Activated T-cell treated with anti-CD3 and anti-CD28 coated beads, Interleukin-2, amount 50 U/mL, for 4 hours (primary cell): ENCODE results near the gene L3MBTL3. TPM values are rescaled to one million over a fixed set of nuclear protein-coding genes. Genes with fewer than 3 reads are reported as not detected.

ENCODE experiments used
- ATAC-seq, 2 donors: fragments of 200-7000 bp; cut with Tn5 transposase; one replicate each; pipeline ENCODE4 v1.10.0; 2021
- DNase-seq: peaks from one replicate; pipeline ENCODE4 v3.0.0-alpha.2; 2020
- H3K27me3 Mint-ChIP-seq: one replicate; pipeline ENCODE4 v1.8.0; 2021; ENCODE audit warnings: low read depth, mixed read lengths
- H3K36me3 Mint-ChIP-seq: one replicate; pipeline ENCODE4 v1.8.0; 2022; ENCODE audit warnings: mixed read lengths; ENCODE audit not compliant: insufficient read depth
- H3K4me1 Mint-ChIP-seq: one replicate; pipeline ENCODE4 v1.8.0; 2021; ENCODE audit warnings: low read depth, mixed read lengths
- H3K4me3 Mint-ChIP-seq: one replicate; pipeline ENCODE4 v1.8.0; 2021; ENCODE audit warnings: mild to moderate bottlenecking, moderate library complexity, mixed read lengths
- H3K9me3 Mint-ChIP-seq: one replicate; pipeline ENCODE4 v1.8.0; 2021; ENCODE audit warnings: mixed read lengths
- total RNA-seq, 3 donors: library from RNA; stranded (reverse); gene quantifications; one replicate each; pipeline ENCODE4 v1.2.1, GENCODE V29; 2021

L3MBTL3 gene
- total RNA-seq, 3 donors from 2014 or later: 10.0 to 13.5 (median 11.8) TPM

DNA sequence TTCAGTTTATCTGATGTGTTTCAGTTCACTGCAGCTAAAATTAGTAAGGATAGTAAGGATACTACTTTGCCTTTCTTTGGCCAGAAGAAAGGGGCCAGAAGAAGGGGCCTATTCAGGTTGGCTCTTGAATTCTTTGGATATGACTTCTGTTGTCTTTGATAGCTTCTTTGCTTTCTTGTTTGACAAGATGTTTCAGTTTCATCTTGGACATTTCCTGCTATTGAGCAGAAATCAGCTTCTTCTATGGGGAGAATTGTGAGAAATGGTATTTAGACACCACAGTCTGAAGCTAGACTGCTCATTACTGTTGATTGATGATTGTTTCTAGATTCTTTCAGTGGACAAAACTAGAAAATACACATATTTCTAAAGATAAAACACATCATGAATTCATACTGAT, 23.2 kb downstream of the L3MBTL3 start:
- peaks cover 35% of the 10 kb centered on the region for H3K4me1 Mint-ChIP-seq
- no peaks in the 10 kb centered on the region for H3K27me3 Mint-ChIP-seq
- H3K9me3 Mint-ChIP-seq: no peaks in the 10 kb centered on the region
- H3K4me3 Mint-ChIP-seq: no peak overlapping the region
- H3K36me3 Mint-ChIP-seq: peaks cover 21% of the 10 kb centered on the region
- ATAC-seq: no peak
- DNase-seq: no peak

- no peaks in the 10 kb centered on the region for H3K9me3 Mint-ChIP-seq
- H3K27me3 Mint-ChIP-seq: no peaks in the 10 kb centered on the region
- H3K36me3 Mint-ChIP-seq: peaks cover 21% of the 10 kb centered on the region
- DNase-seq: no peak
- peaks cover 26% of the 10 kb centered on the region for H3K4me1 Mint-ChIP-seq
- no peak for ATAC-seq
- no peak overlapping the region for H3K4me3 Mint-ChIP-seq
These were observed 25.0 kb downstream of the L3MBTL3 start for GRCh38 chr6:130043344-130043743.

DNA sequence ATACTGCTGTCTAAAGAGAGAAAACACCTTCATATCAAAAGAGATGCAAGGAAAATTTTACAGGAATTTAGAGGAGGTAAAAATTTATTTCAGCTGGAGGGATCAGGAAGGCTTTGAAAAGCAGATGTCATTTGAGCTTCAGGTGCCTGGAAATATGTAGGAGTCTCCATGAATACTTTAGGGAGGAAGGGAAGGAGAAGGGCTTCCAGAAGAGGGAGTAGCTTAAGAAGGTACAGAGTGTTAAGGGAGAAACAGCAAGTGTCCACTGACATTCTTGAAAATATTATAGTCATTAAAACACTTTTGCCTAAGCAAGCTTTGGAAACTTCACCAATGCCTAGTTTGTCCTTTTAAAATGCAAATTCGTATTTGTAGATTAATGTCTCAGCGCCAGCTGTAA, 27.2 kb downstream of the L3MBTL3 start:
- H3K27me3 Mint-ChIP-seq: no peaks in the 10 kb centered on the region
- no peak overlapping the region for H3K4me3 Mint-ChIP-seq
- ATAC-seq: no peak
- H3K36me3 Mint-ChIP-seq: peaks cover 32% of the 10 kb centered on the region
- H3K4me1 Mint-ChIP-seq: peaks cover 17% of the 10 kb centered on the region
- DNase-seq: no peak
- H3K9me3 Mint-ChIP-seq: no peaks in the 10 kb centered on the region

DNA sequence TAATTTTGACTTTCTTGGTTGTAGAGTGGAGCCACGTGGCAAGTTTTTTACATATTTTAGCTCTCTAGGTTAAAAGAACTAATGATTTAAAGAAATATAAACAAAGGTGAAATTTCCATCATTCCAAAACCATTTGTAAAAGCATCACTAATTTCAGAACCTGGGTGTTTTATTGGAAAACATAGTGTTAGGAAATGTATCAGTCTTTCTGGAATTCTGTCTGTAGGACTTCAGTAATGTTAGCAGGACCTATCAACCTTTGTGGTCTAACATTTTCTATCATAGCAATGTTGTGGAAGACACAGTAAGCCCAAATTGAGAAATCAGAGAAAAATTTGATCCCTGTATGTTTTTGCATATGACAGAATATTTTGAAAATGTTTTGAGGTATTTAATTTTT, 28.3 kb downstream of the L3MBTL3 start:
- no peak for DNase-seq
- Mint-ChIP-seq H3K27me3 (no peaks in the 10 kb centered on the region), H3K4me3 (no peak overlapping the region), H3K4me1 (peaks cover 8% of the 10 kb centered on the region), H3K9me3 (no peaks in the 10 kb centered on the region), H3K36me3 (peaks cover 37% of the 10 kb centered on the region)
- no peak for ATAC-seq

GRCh38 chr6:130047088-130047995, 29.0 kb downstream of the L3MBTL3 start:
- Mint-ChIP-seq H3K4me3 (no peak overlapping the region), H3K27me3 (no peaks in the 10 kb centered on the region), H3K9me3 (no peaks in the 10 kb centered on the region), H3K36me3 (peaks cover 41% of the 10 kb centered on the region), H3K4me1 (peaks cover 7% of the 10 kb centered on the region)
- ATAC-seq (no peak), DNase-seq (no peak)

- no peak for DNase-seq
- no peaks in the 10 kb centered on the region for H3K9me3 Mint-ChIP-seq
- no peaks in the 10 kb centered on the region for H3K27me3 Mint-ChIP-seq
- no peak overlapping the region for H3K4me3 Mint-ChIP-seq
- peaks cover 8% of the 10 kb centered on the region for H3K4me1 Mint-ChIP-seq
- no peak for ATAC-seq
- H3K36me3 Mint-ChIP-seq: peaks cover 53% of the 10 kb centered on the region
These were observed 31.8 kb downstream of the L3MBTL3 start for GRCh38 chr6:130050230-130050629.

GRCh38 chr6:130054725-130055124, 36.3 kb downstream of the L3MBTL3 start:
- no peak overlapping the region for H3K4me3 Mint-ChIP-seq
- H3K27me3 Mint-ChIP-seq: no peaks in the 10 kb centered on the region
- peaks cover 66% of the 10 kb centered on the region for H3K36me3 Mint-ChIP-seq
- no peak for DNase-seq
- H3K4me1 Mint-ChIP-seq: peaks cover 14% of the 10 kb centered on the region
- ATAC-seq: no peak
- H3K9me3 Mint-ChIP-seq: no peaks in the 10 kb centered on the region

DNA sequence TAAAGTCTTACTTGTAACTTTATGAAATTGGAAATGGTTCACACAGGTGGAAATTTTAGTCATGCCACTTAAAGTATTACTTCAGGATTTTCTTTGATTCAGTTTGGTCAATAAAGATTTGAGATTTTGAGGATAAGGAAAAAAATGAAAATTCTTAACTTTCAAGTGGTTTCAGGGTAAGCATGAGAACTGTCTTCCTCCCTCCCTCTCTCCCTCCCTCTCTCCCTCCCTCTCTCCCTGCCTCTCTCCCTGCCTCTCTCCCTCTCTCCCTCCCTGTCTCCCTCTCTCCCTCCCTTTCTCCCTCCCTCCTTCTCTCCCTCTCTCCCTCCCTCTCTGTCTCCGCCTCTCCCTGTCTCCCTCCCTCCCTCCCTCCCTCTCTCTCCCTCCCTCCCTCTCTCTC, 36.9 kb downstream of the L3MBTL3 start:
- Mint-ChIP-seq H3K36me3 (peaks cover 61% of the 10 kb centered on the region), H3K4me1 (peaks cover 14% of the 10 kb centered on the region), H3K9me3 (no peaks in the 10 kb centered on the region), H3K27me3 (no peaks in the 10 kb centered on the region), H3K4me3 (no peak overlapping the region)
- DNase-seq (no peak), ATAC-seq (no peak)

GRCh38 chr6:130057495-130057894, 39.1 kb downstream of the L3MBTL3 start:
- Mint-ChIP-seq H3K4me1 (peaks cover 14% of the 10 kb centered on the region), H3K4me3 (no peak overlapping the region), H3K9me3 (no peaks in the 10 kb centered on the region), H3K36me3 (peaks cover 56% of the 10 kb centered on the region), H3K27me3 (no peaks in the 10 kb centered on the region)
- DNase-seq (no peak), ATAC-seq (no peak)

DNA sequence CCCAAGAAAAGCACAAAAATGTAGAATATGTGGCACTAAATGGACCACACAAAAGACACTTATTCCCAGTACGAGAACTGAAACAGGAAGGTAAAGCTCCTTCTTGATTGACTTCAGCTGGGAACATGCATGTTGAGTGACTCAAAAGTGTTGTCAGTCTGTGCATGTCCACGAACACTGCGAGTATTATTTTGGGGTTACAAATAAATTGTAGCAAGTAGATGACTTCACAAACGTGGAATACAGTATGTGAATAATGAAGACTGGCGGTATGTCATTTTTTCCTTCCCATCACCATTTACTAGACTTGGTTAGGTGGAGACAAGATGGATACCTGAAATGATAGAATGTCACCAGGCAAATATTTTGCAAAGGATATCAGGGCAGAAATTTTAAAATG, 45.4 kb downstream of the L3MBTL3 start:
- Mint-ChIP-seq H3K9me3 (no peaks in the 10 kb centered on the region), H3K27me3 (no peaks in the 10 kb centered on the region), H3K36me3 (peaks cover 33% of the 10 kb centered on the region), H3K4me3 (no peak overlapping the region), H3K4me1 (no peaks in the 10 kb centered on the region)
- DNase-seq (no peak), ATAC-seq (no peak)

DNA sequence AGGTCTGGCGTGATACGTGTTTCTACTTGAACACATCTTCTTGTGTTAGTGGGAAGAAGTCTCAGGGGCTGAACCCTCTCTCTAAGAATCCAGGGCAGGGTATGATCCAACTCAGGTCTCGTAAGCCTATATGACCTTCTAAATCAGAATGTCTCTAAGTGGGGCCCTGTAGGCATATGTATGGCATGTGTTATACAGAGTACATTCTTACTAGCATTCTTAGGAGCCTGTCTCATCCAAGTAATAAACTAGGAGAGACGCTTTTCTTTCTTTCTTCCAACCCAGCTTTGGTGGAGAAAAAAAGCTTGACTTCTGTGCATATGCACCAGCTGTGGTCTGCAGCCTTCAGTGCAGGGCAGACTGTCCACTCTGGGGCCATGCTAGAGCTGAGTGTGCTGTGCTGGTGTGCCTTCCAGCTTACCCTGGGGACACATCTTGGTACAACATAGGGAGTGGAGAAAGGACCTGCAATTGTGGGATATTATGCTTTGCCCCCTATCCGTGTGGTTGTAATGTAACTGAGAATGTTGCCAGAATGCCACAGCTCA, 47.3 kb downstream of the L3MBTL3 start:
- no peaks in the 10 kb centered on the region for H3K27me3 Mint-ChIP-seq
- ATAC-seq (no peak), DNase-seq (no peak)

DNA sequence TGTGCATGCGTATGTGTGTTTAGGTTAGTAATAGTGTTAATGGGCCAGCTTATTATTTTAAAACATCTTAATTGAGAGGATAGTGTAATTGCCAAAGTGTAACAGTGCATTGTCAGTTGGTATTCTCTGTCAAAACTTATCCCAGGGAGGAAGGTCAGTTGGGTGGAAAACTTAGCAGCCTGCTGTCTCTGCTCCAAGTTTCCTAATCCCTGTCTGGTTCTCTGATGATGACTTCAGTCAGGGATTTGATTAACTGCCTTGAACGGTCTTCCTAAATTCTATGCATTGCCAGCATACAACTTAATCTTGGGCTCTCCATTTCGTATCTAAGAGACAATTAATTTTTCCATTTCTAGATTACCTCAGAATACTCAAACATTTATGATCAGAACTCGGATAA, 51.1 kb downstream of the L3MBTL3 start:
- DNase-seq (no peak), ATAC-seq (no peak)
- Mint-ChIP-seq H3K4me1 (peaks cover 8% of the 10 kb centered on the region), H3K36me3 (peaks cover 25% of the 10 kb centered on the region), H3K9me3 (no peaks in the 10 kb centered on the region), H3K27me3 (no peaks in the 10 kb centered on the region), H3K4me3 (no peak overlapping the region)

More for the DNA sequence above, 47.3 kb downstream of the L3MBTL3 start:
- Mint-ChIP-seq H3K9me3 (no peaks in the 10 kb centered on the region), H3K4me1 (peaks cover 5% of the 10 kb centered on the region), H3K4me3 (no peak overlapping the region), H3K36me3 (peaks cover 38% of the 10 kb centered on the region)

GRCh38 chr6:130070326-130070725, 51.9 kb downstream of the L3MBTL3 start:
- H3K4me1 Mint-ChIP-seq: peaks cover 14% of the 10 kb centered on the region
- DNase-seq: no peak
- H3K36me3 Mint-ChIP-seq: peaks cover 26% of the 10 kb centered on the region
- H3K27me3 Mint-ChIP-seq: no peaks in the 10 kb centered on the region
- H3K9me3 Mint-ChIP-seq: no peaks in the 10 kb centered on the region
- H3K4me3 Mint-ChIP-seq: no peak overlapping the region
- ATAC-seq: no peak

DNA sequence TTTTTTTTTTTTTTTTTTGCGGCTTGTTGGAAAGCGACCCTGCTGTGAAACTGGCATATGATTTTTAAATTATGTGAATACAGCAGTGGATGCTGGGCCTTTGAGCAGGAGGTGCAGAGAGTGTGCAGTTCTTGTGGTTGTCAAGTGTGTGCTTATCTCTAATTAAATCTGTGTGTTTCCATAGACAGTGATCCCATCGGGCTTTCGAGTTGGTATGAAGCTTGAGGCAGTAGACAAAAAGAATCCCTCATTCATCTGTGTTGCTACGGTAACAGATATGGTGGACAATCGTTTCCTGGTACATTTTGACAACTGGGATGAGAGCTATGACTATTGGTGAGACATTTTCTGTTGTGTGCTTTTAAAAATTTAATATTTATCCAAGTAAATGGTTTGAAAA, 52.4 kb downstream of the L3MBTL3 start:
- Mint-ChIP-seq H3K27me3 (no peaks in the 10 kb centered on the region), H3K4me3 (no peak overlapping the region), H3K36me3 (peaks cover 29% of the 10 kb centered on the region), H3K4me1 (peaks cover 19% of the 10 kb centered on the region), H3K9me3 (no peaks in the 10 kb centered on the region)
- DNase-seq (no peak), ATAC-seq (no peak)

GRCh38 chr6:130075879-130076460, 57.6 kb downstream of the L3MBTL3 start:
- no peaks in the 10 kb centered on the region for H3K9me3 Mint-ChIP-seq
- H3K27me3 Mint-ChIP-seq: no peaks in the 10 kb centered on the region
- H3K4me1 Mint-ChIP-seq: peaks cover 19% of the 10 kb centered on the region
- ATAC-seq: no peak
- DNase-seq: no peak
- peaks cover 33% of the 10 kb centered on the region for H3K36me3 Mint-ChIP-seq
- no peak overlapping the region for H3K4me3 Mint-ChIP-seq
